ENCODE results near the gene SLC25A24. TPM values are rescaled to one million over a fixed set of nuclear protein-coding genes. Genes with fewer than 3 reads are reported as not detected.
"Not testable (repeated sequence)": the region's sequence is repeated elsewhere in the genome, so short reads cannot be mapped to it uniquely, and the experiment has no call there.

Gene SLC25A24
- total RNA-seq, 1 donor, result 20.0 TPM

DNA sequence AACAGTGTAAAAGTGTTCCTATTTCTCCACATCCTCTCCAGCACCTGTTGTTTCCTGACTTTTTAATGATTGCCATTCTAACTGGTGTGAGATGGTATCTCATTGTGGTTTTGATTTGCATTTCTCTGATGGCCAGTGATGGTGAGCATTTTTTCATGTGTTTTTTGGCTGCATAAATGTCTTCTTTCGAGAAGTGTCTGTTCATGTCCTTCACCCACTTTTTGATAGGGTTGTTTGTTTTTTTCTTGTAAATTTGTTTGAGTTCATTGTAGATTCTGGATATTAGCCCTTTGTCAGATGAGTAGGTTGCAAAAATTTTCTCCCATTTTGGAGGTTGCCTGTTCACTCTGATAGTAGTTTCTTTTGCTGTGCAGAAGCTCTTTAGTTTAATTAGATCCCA, 37.7 kb downstream of the SLC25A24 start:
- not testable (repeated sequence) for H3K4me1 ChIP-seq (ENCODE audit: insufficient read depth, low read length); H3K4me3 ChIP-seq (ENCODE audit: low read length); H3K27me3 ChIP-seq (ENCODE audit: insufficient read depth, low read length); H3K9me3 ChIP-seq (ENCODE audit: low read depth, low read length)

DNA sequence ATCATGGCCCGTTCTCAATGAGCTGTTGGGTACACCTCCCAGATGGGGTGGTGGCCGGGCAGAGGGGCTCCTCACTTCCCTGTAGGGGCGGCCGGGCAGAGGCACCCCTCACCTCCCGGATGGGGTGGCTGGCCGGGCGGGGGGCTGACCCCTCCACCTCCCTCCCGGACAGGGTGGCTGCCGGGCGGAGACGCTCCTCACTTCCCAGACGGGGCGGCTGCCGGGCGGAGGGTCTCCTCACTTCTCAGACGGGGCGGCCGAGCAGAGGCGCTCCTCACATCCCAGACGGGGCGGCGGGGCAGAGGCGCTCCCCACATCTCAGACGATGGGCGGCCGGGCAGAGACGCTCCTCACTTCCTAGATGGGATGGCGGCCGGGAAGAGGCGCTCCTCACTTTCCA, 40.2 kb downstream of the SLC25A24 start:
- not testable (repeated sequence) for H3K27me3 ChIP-seq (ENCODE audit: insufficient read depth, low read length); H3K4me1 ChIP-seq (ENCODE audit: insufficient read depth, low read length); H3K4me3 ChIP-seq (ENCODE audit: low read length); H3K9me3 ChIP-seq (ENCODE audit: low read depth, low read length)

DNA sequence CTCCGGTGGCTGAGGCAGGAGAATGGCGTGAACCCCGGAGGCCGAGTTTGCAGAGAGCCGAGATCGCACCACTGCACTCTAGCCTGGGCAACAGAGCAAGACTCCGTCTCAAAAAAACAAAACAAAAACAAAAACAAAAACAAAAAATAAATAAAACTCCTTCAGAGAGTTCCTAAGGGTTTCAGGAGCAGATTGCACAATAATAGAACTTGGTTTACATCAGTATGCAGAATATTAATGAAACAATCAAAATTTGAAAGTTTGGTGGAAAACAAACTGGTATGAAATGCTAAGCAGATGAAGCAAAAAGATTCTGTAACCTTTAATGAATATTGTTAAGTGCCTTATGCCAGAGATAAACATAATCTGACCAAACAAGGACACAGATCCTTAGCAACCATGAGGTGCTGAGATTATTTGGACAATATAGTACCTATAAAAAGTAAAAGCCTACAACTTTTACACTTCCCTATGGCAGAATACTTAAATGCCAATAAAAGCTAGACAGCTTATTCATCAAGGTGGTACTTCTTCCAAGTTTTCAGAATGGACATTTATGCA, 41.2 kb downstream of the SLC25A24 start:
- no peaks in the 10 kb centered on the region for H3K4me1 ChIP-seq (ENCODE audit: insufficient read depth, low read length)
- H3K4me3 ChIP-seq (ENCODE audit: low read length), result no peak overlapping the region
- H3K9me3 ChIP-seq (ENCODE audit: low read depth, low read length), result no peaks in the 10 kb centered on the region
- H3K27me3 ChIP-seq (ENCODE audit: insufficient read depth, low read length), result no peaks in the 10 kb centered on the region

DNA sequence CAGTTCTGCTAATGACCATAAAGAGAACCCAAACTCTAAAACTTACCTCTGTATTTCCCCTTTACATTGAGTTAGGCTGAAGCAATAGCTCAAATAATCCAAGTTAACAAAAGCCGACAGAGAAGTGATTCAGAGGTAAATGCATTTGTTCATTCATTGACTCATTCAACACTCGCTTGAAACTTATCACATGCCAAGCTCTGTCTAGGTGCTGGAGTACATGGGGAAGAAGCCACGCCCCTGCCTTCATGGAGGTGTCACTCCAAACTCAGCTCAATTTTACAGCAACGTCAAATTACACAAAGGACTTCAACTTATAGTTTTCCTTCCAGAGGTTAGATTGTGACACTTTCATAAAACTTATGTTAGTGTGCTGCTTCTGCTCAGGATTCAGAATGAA, 45.8 kb downstream of the SLC25A24 start:
- Histone ChIP-seq H3K4me1 (ENCODE audit: insufficient read depth, low read length) (no peaks in the 10 kb centered on the region), H3K4me3 (ENCODE audit: low read length) (no peak overlapping the region), H3K27me3 (ENCODE audit: insufficient read depth, low read length) (no peaks in the 10 kb centered on the region), H3K9me3 (ENCODE audit: low read depth, low read length) (no peaks in the 10 kb centered on the region)

DNA sequence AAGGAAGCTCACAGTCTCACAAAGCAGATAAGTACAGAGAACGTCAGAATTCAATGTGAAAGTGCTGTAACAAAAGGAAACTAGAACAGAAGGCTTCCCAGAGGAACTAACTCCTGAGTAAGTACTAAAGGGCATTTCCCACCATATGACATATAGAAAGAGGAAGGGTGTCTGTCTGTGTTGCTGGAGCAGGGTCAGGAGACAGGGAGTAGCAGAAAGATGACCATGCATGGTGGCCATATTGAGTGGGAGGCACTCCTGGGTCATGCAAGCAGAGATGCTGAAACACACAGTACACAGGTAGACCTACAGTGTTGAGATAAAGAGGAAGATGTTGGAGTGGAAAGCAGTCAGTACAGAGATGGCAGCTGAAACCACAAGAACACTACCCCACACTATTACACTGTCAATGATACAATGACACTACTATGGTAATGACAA, 47.3 kb downstream of the SLC25A24 start:
- no peak overlapping the region for H3K4me3 ChIP-seq (ENCODE audit: low read length)
- no peaks in the 10 kb centered on the region for H3K27me3 ChIP-seq (ENCODE audit: insufficient read depth, low read length)
- no peaks in the 10 kb centered on the region for H3K9me3 ChIP-seq (ENCODE audit: low read depth, low read length)
- H3K4me1 ChIP-seq (ENCODE audit: insufficient read depth, low read length), result no peaks in the 10 kb centered on the region

DNA sequence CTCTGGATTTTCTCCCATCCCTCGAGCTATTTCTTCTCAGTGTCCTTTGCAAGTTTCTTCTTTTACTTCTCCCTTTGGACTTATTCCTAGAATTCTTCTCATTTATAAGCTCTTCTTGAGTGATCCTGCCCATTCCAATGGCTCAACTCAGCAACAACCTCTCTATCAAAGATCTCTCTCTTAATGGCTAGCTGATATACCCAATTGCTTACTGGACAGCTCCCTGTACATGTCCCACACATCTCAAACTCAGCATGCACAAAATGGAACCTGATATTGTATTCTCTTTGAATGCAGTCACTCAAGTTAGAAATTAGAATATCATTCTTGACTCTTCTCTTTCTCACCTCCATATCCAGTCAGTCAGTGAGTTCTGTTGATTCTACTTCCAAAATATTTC, 48.6 kb downstream of the SLC25A24 start:
- Histone ChIP-seq H3K27me3 (ENCODE audit: insufficient read depth, low read length) (no peaks in the 10 kb centered on the region), H3K4me1 (ENCODE audit: insufficient read depth, low read length) (no peaks in the 10 kb centered on the region), H3K9me3 (ENCODE audit: low read depth, low read length) (no peaks in the 10 kb centered on the region), H3K4me3 (ENCODE audit: low read length) (no peak overlapping the region)

DNA sequence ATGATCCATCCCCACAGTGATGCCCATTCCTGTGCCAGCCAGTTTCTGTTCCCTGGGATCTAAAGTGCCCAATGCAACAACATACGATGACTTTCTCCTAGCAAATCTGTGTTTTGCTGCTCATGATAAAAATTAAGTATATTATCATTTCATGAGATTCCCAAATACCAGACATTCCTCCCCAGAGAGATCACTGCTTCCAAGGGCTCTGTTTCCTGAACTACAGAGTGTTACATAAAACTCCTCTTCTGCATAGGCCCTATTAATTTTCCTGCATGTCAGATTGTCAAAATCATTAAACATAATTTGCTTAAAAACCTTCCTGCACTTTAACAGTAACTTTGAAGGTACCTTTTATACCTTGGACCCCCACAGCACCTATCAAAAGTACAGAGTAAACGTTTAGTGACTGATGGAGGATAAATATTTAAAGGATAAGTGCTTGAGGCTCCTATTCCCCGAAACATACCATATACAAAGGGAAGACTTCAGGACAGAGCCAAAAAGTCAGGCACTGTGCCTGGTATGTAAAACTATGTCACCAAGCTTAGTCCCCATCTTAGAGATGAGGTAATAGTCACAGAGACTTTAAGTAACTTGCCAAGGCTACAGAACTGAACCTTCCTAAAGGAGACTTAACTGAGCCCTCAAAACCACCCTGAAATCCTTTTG, 50.2 kb downstream of the SLC25A24 start:
- no peaks in the 10 kb centered on the region for H3K27me3 ChIP-seq (ENCODE audit: insufficient read depth, low read length)
- no peak overlapping the region for H3K4me3 ChIP-seq (ENCODE audit: low read length)
- H3K4me1 ChIP-seq (ENCODE audit: insufficient read depth, low read length), result no peaks in the 10 kb centered on the region
- H3K9me3 ChIP-seq (ENCODE audit: low read depth, low read length), result no peaks in the 10 kb centered on the region

DNA sequence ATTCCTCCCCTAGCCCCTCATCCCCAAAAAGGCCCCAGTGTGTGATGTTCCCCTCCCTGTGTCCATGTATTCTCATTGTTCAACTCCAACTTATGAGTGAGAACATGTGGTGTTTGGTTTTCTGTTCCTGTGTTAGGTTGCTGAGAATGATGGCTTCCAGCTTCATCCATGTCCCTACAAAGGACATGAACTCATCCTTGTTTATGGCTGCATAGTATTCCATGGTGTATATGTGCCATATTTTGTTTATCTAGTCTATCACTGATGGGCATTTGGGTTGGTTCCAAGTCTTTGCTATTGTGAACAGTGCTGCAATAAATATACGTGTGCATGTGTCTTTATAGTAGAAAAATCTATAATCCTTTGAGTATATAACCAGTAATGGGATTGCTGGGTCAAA, 55.6 kb downstream of the SLC25A24 start:
- peaks cover 13% of the 10 kb centered on the region for H3K4me1 ChIP-seq (ENCODE audit: insufficient read depth, low read length)
- not testable (repeated sequence) for H3K27me3 ChIP-seq (ENCODE audit: insufficient read depth, low read length); H3K4me3 ChIP-seq (ENCODE audit: low read length); H3K9me3 ChIP-seq (ENCODE audit: low read depth, low read length)

DNA sequence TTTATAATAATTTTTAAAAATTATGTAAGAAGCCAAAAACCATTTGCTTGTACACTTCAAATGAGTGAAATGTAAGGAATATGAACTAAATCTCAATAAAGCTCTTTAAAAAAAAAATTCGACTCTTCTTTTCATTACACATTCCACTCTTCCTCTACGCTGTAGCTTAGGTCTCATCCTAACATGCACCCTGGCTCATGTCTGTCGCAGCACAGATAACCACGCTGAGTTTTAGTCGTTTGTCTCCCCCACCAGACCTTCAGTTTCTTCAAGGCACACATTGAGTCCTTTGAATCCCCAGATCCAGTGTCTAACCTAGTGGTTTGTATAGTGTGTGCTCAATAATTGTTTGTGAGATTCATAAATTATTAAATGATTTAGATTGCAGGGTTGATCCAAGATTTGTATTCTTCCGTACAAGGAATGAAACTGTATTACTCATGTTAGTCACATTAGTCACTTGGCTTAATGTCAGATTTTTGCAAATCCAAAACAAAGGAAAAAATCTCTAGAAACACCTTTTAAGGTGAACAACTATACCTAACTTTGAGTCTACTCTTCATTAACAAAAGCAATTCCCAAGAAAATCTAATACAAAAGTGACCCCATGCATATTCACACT, 57.3 kb downstream of the SLC25A24 start:
- H3K9me3 ChIP-seq (ENCODE audit: low read depth, low read length), result no peaks in the 10 kb centered on the region
- no peak overlapping the region for H3K4me3 ChIP-seq (ENCODE audit: low read length)
- peaks cover 13% of the 10 kb centered on the region for H3K4me1 ChIP-seq (ENCODE audit: insufficient read depth, low read length)
- H3K27me3 ChIP-seq (ENCODE audit: insufficient read depth, low read length), result no peaks in the 10 kb centered on the region

DNA sequence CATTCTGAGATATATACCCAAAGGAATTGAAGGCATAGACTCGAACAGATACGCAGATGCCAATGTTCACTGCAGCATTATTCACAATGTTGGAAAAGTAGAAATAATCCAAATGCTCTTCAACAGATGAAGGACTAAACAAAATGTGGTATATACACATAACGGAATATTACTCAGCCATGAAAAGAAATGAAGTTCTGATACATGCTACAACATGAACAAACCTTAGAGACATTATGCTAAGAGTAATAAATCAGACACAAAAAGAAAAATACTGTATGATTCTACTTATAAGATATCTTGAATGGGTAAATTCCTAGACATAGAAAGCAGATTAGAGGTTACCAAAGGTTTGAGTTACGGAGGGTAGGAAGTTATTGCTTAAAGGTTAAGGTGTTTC, 57.9 kb downstream of the SLC25A24 start:
- peaks cover 13% of the 10 kb centered on the region for H3K4me1 ChIP-seq (ENCODE audit: insufficient read depth, low read length)
- no peak overlapping the region for H3K4me3 ChIP-seq (ENCODE audit: low read length)
- no peaks in the 10 kb centered on the region for H3K9me3 ChIP-seq (ENCODE audit: low read depth, low read length)
- H3K27me3 ChIP-seq (ENCODE audit: insufficient read depth, low read length), result no peaks in the 10 kb centered on the region

DNA sequence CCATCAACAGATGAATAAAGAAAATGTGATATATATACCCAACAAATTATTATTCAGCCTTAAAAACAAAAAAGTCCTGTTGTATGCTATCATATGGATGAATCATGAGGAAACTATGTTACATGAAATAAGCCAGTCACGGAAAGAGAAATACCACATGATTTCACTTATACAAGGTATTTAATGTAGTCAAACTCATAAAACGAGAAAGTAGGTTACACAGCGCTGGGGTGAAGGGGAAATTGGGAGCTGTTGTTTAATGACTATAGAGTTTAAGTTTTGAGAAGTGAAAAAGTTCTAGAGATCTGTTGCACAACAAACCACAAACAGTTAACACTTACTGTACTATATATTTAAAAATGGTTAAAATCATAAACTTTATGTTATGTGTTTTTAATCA, 58.5 kb downstream of the SLC25A24 start:
- Histone ChIP-seq H3K4me3 (ENCODE audit: low read length) (no peak overlapping the region), H3K27me3 (ENCODE audit: insufficient read depth, low read length) (no peaks in the 10 kb centered on the region), H3K9me3 (ENCODE audit: low read depth, low read length) (no peaks in the 10 kb centered on the region), H3K4me1 (ENCODE audit: insufficient read depth, low read length) (peaks cover 13% of the 10 kb centered on the region)

DNA sequence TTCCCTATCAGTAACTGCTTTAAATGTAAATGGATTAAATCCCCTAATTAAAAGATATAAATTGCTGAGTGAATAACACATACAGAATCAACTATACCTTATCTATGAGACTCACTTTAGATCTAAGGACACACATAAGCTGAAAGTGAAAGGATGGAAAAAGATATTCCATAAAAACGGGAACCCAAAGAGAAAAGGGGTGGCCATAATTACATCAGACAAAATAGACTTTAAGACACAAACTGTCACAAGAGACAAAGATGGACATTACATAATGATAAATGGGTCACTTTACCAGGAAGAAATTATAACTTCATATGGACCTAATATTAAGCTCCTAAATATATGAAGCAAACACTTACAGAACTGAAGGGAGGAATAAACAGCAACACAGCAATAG, 59.2 kb downstream of the SLC25A24 start:
- H3K4me3 ChIP-seq (ENCODE audit: low read length), result no peak overlapping the region
- peaks cover 13% of the 10 kb centered on the region for H3K4me1 ChIP-seq (ENCODE audit: insufficient read depth, low read length)
- no peaks in the 10 kb centered on the region for H3K27me3 ChIP-seq (ENCODE audit: insufficient read depth, low read length)
- no peaks in the 10 kb centered on the region for H3K9me3 ChIP-seq (ENCODE audit: low read depth, low read length)

DNA sequence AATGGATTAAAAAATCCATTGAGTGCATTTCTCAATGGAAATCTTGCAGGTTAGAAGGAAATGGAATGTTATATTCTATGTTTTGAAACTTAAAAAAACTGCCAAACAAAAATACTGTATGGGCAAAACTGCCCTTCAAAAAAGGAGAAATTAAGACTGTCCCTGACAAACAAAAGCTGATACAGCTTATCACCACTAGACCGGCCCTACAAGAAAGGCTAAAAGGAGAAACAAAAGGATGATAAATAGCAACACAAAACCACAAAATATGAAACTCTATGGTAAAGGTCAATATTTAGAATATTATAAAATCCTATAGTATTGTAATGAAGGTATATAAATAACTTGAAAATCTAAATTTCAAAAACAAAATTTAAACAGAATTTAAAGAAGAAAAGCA, 60.0 kb downstream of the SLC25A24 start:
- H3K9me3 ChIP-seq (ENCODE audit: low read depth, low read length), result no peaks in the 10 kb centered on the region
- H3K4me1 ChIP-seq (ENCODE audit: insufficient read depth, low read length), result peaks cover 13% of the 10 kb centered on the region
- H3K4me3 ChIP-seq (ENCODE audit: low read length), result no peak overlapping the region
- H3K27me3 ChIP-seq (ENCODE audit: insufficient read depth, low read length), result no peaks in the 10 kb centered on the region

DNA sequence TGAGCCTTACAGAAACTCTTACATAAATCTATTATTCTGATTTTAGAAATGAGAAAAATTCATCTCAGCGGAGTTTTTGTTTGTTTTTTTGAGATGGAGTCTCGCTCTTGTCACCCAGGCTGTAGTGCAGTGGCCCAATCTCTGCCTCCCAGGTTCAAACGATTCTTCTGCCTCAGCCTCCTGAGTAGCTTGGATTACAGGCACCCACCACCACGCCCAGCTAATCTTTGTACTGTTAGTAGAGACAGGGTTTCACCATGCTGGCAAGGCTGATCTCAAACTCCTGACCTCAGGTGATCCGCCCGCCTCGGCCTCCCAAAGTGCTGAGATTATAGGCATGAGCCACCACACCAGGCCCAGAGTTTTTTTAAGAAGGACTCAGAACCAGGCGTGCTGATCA, 60.6 kb downstream of the SLC25A24 start:
- H3K9me3 ChIP-seq (ENCODE audit: low read depth, low read length); H3K27me3 ChIP-seq (ENCODE audit: insufficient read depth, low read length); H3K4me3 ChIP-seq (ENCODE audit: low read length): not testable (repeated sequence)
- peaks cover 13% of the 10 kb centered on the region for H3K4me1 ChIP-seq (ENCODE audit: insufficient read depth, low read length)

DNA sequence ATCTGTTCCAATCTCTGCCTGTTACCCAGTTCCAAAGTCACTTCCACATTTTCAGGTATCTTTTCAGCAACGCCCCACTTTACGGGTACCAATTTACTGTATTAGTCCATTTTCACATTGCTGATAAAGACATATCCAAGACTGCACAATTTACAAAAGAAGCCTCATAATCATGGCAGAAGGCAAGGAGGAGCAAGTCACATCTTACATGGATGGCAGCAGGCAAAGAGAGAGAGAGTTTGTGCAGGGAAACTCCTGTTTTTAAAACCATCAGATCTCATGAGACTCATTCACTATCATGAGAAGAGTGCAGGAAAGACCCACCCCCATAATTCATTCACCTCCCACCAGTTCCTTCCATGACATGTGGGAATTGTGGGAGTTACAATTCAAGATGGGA, 67.0 kb downstream of the SLC25A24 start:
- H3K27me3 ChIP-seq (ENCODE audit: insufficient read depth, low read length); H3K4me3 ChIP-seq (ENCODE audit: low read length); H3K9me3 ChIP-seq (ENCODE audit: low read depth, low read length): not testable (repeated sequence)
- H3K4me1 ChIP-seq (ENCODE audit: insufficient read depth, low read length), result peaks cover 23% of the 10 kb centered on the region

DNA sequence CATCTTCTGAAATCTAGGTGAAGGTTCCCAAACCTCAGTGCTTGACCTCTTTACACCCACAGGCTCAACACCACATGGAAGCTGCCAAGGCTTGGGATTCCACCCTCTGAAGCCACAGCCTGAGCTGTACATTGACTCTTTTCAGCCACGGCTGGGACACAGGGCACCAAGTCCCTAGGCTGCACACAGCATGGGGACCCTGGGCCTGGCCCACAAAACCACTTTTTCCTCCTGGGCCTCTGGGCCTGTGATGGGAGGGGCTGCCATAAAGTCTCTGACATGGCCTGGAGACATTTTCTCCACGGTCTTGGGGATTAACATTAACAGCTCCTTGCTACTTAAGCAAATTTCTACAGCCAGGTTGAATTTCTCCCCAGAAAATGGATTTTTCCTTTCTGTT, 67.8 kb downstream of the SLC25A24 start:
- H3K4me1 ChIP-seq (ENCODE audit: insufficient read depth, low read length), result peaks cover 23% of the 10 kb centered on the region
- H3K27me3 ChIP-seq (ENCODE audit: insufficient read depth, low read length); H3K9me3 ChIP-seq (ENCODE audit: low read depth, low read length); H3K4me3 ChIP-seq (ENCODE audit: low read length): not testable (repeated sequence)

Measured in mononuclear cell (primary cell).